HG03457 (cell line): Measurements from ENCODE around the gene ACOD1.
A peak's percentile ranks its signal among the peaks of the same experiment; 100 is the strongest.

Experiments
- ATAC-seq: cut with Tn5 transposase; IDR thresholded peaks from one replicate; pipeline ENCODE4 v1.9.1; 2021; ENCODE audit warnings: moderate number of reproducible peaks; ENCODE audit not compliant: unreplicated experiment

ACOD1 gene

DNA sequence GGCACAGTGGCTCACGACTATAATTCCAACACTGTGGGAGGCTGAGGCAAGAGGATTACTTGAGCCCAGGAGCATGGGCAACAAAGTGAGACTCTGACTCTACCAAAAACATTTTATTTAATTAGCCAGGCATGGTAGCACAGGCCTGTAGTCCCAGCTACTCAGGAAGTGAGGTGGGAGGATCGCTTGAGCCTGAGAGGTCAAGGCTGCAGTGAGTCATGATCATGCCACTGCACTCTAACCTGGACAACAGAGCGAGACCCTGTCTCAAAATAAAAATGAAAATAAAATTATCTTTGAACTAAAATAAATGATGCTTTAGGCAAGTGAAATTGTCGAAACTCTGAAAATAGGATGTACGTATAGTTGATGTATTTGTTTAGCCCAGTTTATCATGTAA lies 35.4 kb downstream of the ACOD1 start:
- no peak for ATAC-seq

DNA sequence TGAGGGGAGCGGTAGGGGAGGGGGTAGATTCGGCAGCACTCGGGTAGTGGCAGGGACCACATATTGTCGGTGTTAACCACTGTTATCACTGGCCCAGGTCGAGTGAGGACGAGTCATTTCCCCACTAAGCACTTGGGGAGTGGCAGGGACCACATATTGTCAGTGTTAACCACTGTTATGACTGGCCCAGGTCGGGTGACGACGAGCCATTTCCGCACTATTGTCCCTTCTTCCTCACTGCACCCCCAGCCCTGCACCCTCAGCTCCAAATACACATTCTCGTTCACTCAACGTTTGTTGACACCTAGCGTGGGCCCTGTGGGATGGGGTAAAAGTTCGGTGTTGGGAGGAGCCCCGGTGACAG lies 43.1 kb downstream of the ACOD1 start:
- peak; percentile 50 for ATAC-seq

DNA sequence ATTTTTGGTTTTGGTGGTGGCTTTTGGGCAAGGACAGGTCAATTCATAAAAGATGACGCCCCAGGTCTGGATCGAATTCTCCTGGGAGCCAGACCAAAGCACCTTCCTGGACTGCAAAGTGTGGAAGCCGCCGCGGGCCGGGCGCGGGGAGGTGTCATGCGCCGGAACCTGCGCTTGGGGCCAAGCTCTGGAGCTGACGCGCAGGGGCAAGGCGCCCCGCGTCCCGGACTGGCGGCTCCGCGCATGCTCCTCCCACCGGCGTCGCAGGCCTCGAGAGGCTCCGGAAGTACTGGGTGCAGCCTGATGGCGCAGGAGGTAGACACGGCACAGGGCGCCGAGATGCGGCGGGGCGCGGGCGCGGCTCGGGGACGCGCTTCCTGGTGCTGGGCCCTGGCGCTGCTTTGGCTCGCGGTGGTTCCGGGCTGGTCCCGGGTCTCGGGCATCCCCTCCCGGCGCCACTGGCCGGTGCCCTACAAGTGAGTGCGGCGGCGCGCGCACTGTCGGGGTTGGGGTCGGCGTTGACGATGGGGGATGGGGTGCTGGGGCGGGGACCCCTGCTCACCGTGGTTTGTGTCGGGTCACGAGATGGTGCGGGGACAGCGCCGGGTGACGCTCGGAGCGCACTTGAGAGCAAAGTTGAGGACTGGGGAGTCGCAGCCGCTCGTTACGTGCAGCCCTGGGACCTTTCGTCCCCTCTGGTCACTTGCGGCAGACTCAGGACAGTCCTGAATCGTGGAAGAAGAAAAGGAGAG lies 43.7 kb downstream of the ACOD1 start, which contains the start of gene CLN5:
Gene CLN5 (plus strand): TSS at position 286 of the 752 bp plus-strand sequence. CDS start 18 bp downstream, at position 304.
- peak; percentile 96 for ATAC-seq

DNA sequence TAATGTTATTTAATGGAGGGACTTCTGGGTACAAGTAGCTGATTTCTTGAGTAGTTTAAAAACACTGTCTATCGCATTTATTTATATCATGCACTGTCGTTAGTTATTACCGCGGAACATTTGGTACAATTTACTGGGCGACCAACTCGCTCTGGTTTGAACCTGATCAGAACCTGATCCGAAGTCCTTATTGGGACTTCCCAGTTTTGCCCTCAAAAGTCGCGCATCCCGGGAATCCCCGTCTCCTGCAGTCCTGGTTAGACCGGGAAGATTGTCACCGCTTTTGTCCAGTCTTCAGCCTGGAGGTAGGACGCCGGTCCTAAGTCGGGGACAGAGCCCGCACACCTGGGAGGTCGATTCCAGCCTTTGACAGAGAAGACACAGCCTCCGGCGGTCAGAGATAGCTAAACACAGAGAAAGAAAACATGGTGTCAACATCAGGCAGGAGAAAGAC lies 44.3 kb downstream of the ACOD1 start:
- no peak for ATAC-seq

GRCh38 chr13:76993021-76993420 lies 44.7 kb downstream of the ACOD1 start:
- ATAC-seq = no peak

DNA sequence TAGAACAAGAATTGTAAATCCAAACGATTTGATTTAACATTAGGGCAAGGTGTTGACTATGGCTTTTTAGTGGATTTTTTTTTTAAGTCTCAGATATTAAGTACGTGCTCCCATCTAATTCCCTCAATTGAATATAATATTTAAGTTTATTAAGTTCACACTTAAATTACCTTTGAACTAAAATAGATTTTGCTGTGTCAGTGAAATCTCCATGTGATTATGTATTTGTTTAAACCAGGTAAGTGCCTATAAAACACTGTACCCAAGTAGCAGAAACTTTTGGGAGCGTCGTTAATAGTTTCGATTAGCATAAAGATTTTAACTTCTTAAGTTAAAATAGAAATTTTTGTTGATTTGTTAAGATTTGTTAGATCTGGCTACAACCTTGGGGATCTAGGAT lies 45.2 kb downstream of the ACOD1 start:
- no peak for ATAC-seq

- ATAC-seq = no peak
Measured at GRCh38 chr13:76994281-76994680, 46.0 kb downstream of the ACOD1 start.

- no peak for ATAC-seq
Measured at GRCh38 chr13:77000475-77000874, 52.2 kb downstream of the ACOD1 start.

DNA sequence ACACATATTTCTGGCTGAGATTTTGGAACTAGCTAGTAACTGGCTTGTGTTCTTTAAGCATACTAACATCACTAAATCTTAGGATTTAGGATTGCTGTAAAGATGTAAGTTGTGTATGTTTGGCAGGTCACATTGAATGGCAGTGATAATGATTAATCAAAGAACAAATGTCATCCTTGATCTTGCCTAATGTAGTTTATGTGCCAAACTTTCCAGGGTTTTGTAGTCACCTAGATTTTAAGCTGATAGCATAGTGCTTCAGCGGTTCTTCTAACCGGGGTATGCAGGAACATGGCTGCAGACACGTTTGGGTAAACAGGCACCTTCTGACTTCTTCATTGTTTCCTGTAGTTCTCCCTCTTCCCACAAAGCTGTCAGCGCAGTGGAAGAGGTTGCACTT lies 53.2 kb downstream of the ACOD1 start:
- ATAC-seq = no peak

- no peak for ATAC-seq
Measured at GRCh38 chr13:77001963-77002587, 53.8 kb downstream of the ACOD1 start.

DNA sequence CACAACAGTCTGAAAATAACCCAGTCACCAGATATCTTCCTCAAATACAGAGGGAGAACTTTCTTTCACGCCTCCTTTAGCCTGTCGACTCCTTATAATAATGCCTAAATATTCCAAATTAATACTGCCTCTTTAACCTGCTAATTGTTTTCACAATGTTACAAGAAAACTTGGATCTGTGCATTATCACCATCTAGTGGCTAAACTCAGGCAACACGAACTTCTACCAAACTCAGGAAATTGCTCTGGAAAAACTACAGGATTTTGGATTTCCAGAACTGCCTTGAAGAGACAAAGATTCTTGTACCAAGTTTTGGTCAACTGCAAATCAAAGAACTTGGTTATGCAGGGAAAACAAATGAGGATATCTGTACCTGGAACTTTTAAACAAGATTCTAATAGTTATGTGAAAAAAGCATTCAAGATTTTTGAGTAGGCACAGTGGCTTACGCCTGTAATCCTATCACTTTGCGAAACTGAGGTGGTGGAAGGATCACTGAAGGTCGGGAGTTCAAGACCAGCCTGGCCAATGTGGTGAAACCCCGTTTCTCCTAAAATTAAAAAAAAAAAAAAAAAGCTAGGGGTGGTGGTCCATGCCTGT lies 54.4 kb downstream of the ACOD1 start:
- no peak for ATAC-seq
